HG03108 (cell line): ENCODE data around the gene SCN7A.
"Not testable (repeated sequence)": the region's sequence is repeated elsewhere in the genome, so short reads cannot be mapped to it uniquely, and the experiment has no call there.

ENCODE experiments used
- ATAC-seq: cut with Tn5 transposase; IDR thresholded peaks from one replicate; pipeline ENCODE4 v1.9.1; 2021; ENCODE audit warnings: moderate library complexity; ENCODE audit not compliant: unreplicated experiment

SCN7A gene

GRCh38 chr2:166454006-166454595, 39.9 kb downstream of the SCN7A start:
- no peak for ATAC-seq

- no peak for ATAC-seq
These were observed 42.6 kb downstream of the SCN7A start for GRCh38 chr2:166451468-166451867.

- no peak for ATAC-seq
These were observed 44.6 kb downstream of the SCN7A start for GRCh38 chr2:166449439-166449838.

GRCh38 chr2:166448106-166448505, 45.9 kb downstream of the SCN7A start:
- no peak for ATAC-seq

- no peak for ATAC-seq
These were observed 49.7 kb downstream of the SCN7A start for GRCh38 chr2:166444306-166444705.

GRCh38 chr2:166440313-166440712, 53.7 kb downstream of the SCN7A start:
- no peak for ATAC-seq

- ATAC-seq, result no peak
These were observed 55.0 kb downstream of the SCN7A start for GRCh38 chr2:166439078-166439477.

- ATAC-seq, result no peak
These were observed 57.1 kb downstream of the SCN7A start for GRCh38 chr2:166436976-166437375.

- ATAC-seq, result no peak
These were observed 57.9 kb downstream of the SCN7A start for GRCh38 chr2:166436189-166436588.

GRCh38 chr2:166434491-166434890, 59.6 kb downstream of the SCN7A start:
- ATAC-seq, result no peak

- ATAC-seq, result no peak
These were observed 60.6 kb downstream of the SCN7A start for GRCh38 chr2:166433457-166433856.

GRCh38 chr2:166432331-166432730, 61.7 kb downstream of the SCN7A start:
- no peak for ATAC-seq

- no peak for ATAC-seq
These were observed 69.2 kb downstream of the SCN7A start for GRCh38 chr2:166424841-166425240.

GRCh38 chr2:166419616-166419934, 74.5 kb downstream of the SCN7A start:
- no peak for ATAC-seq

- ATAC-seq, result no peak
These were observed 75.0 kb downstream of the SCN7A start for GRCh38 chr2:166418853-166419615.

- ATAC-seq, result no peak
These were observed 76.4 kb downstream of the SCN7A start for GRCh38 chr2:166417669-166418068.

GRCh38 chr2:166413255-166413654, 80.8 kb downstream of the SCN7A start:
- ATAC-seq, result no peak

GRCh38 chr2:166411473-166412230, 82.4 kb downstream of the SCN7A start:
- no peak for ATAC-seq

- no peak for ATAC-seq
These were observed 83.1 kb downstream of the SCN7A start for GRCh38 chr2:166410828-166411472.

GRCh38 chr2:166407746-166408145, 86.3 kb downstream of the SCN7A start:
- ATAC-seq, result not testable (repeated sequence)

GRCh38 chr2:166406374-166406773, 87.7 kb downstream of the SCN7A start:
- no peak for ATAC-seq

GRCh38 chr2:166405569-166405926, 88.5 kb downstream of the SCN7A start:
- no peak for ATAC-seq
